Caco-2 (cell line): ENCODE data around the gene PTGS2. TPM values are rescaled to one million over a fixed set of nuclear protein-coding genes. Genes with fewer than 3 reads are reported as not detected.

Source experiments
- BruUV-seq: library from RNA; stranded (reverse); fragments of 400-500 nt; replicated peaks from 2 replicates; lab custom pipeline; 2021; lab: Mats Ljungman, UMichigan
- CTCF ChIA-PET: fragments of 300-600 bp; sonication (Branson Sonifier 250); formaldehyde crosslinking; loops from one replicate; lab custom pipeline; 2022; ENCODE audit warnings: antibody characterized with exemption; lab: Charles Lee
- POLR2A ChIA-PET: fragments of 300-600 bp; sonication (Branson Sonifier 250); formaldehyde crosslinking; loops from one replicate; lab custom pipeline; 2022; ENCODE audit warnings: antibody characterized with exemption; lab: Charles Lee
- DNase-seq, 2 experiments: peaks; one replicate each; pipeline versions ENCODE4 v3.0.0 to v3.0.0-alpha.2; 2020 to 2022
- H3K27me3 ChIP-seq: replicated peaks from 2 replicates; pipeline ENCODE4 v1.6.0; 2011; ENCODE audit warnings: low read length; ENCODE audit not compliant: control insufficient read depth, insufficient read depth
- H3K36me3 ChIP-seq: 2 replicates; pipeline ENCODE4 v1.5.1; 2011; ENCODE audit warnings: low read length; ENCODE audit not compliant: control insufficient read depth, insufficient read depth
- H3K4me1 ChIP-seq: fragments of 250-450 bp; sonication (Bioruptor Pico); 2 replicates; pipeline ENCODE4 v1.5.1; 2020; ENCODE audit warnings: mild to moderate bottlenecking
- H3K4me3 ChIP-seq: 2 replicates; pipeline ENCODE4 v1.5.1; 2011; ENCODE audit warnings: low read depth, mild to moderate bottlenecking, control low read depth, low read length
- H3K9me3 ChIP-seq: fragments of 250-450 bp; sonication (Bioruptor Pico); 2 replicates; pipeline ENCODE4 v1.5.1; 2020; ENCODE audit warnings: mild to moderate bottlenecking, moderate library complexity
- H3K27ac Mint-ChIP-seq: one replicate; pipeline ENCODE4 v1.8.0; 2022; ENCODE audit warnings: mixed read lengths; ENCODE audit not compliant: unreplicated experiment
- H3K27me3 Mint-ChIP-seq: one replicate; pipeline ENCODE4 v1.8.0; 2022; ENCODE audit warnings: mixed read lengths; ENCODE audit not compliant: insufficient read depth, unreplicated experiment
- H3K36me3 Mint-ChIP-seq: one replicate; pipeline ENCODE4 v1.8.0; 2022; ENCODE audit warnings: mild to moderate bottlenecking, mixed read lengths; ENCODE audit not compliant: insufficient read depth, unreplicated experiment
- H3K4me1 Mint-ChIP-seq: one replicate; pipeline ENCODE4 v1.8.0; 2022; ENCODE audit warnings: low read depth, mixed read lengths; ENCODE audit not compliant: unreplicated experiment
- H3K4me3 Mint-ChIP-seq: one replicate; pipeline ENCODE4 v1.8.0; 2022; ENCODE audit warnings: mild to moderate bottlenecking, moderate library complexity, mixed read lengths; ENCODE audit not compliant: unreplicated experiment
- H3K9me3 Mint-ChIP-seq: one replicate; pipeline ENCODE4 v1.8.0; 2022; ENCODE audit warnings: mixed read lengths; ENCODE audit not compliant: unreplicated experiment
- intact Hi-C: fragments of 100-400 bp; cut with micrococcal nuclease; formaldehyde crosslinking; loops from one replicate; pipeline ENCODE4 v1.10.0; 2022; ENCODE audit not compliant: unreplicated experiment
- total RNA-seq: library from RNA; stranded (reverse); gene quantifications from 2 replicates; pipeline ENCODE4 v1.2.3, GENCODE V29; 2022
- TF ChIP-seq, protein P1 (sequence below), 2 experiments: fragments of 200-600 bp in 1 of 2; IDR thresholded peaks; 1 replicate in 1 of 2; 2 replicates in 1 of 2; pipeline versions ENCODE4 v1.5.1 to v1.8.0; 2011 to 2022; ENCODE audit warnings: antibody characterized with exemption in 1 of 2, control low read depth in 1 of 2, inconsistent platforms in 1 of 2, low read depth in 1 of 2, low read length in 1 of 2, mild to moderate bottlenecking in 1 of 2, moderate library complexity in 1 of 2; ENCODE audit not compliant: insufficient read depth in 1 of 2, severe bottlenecking in 1 of 2, unreplicated experiment in 1 of 2

The PTGS2 gene
- total RNA-seq, 1 experiment from 2014 or later: 18.4 TPM

DNA sequence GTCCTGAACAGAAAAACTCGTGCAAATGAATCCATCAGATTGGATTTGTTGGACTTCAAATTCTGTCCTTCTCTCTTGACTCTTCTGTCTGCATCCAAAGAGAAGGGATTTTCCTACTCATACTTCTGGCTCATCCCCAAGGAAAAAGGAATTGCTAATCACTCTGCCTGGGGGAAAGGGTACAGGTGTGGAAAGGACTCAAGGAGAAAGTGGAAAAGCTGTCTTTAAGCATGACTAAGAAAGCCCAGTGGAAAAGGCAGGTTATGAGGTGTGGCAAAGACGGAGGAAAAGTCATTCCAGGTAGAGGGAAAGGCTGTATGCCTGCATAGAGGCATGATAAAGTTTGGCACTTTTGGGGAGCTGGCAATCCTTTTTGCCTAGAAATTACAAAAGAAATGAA is 43.4 kb downstream of the PTGS2 start:
- peak overlapping the region; percentile 75 for H3K27ac Mint-ChIP-seq
- CTCF ChIA-PET: no interaction called here

DNA sequence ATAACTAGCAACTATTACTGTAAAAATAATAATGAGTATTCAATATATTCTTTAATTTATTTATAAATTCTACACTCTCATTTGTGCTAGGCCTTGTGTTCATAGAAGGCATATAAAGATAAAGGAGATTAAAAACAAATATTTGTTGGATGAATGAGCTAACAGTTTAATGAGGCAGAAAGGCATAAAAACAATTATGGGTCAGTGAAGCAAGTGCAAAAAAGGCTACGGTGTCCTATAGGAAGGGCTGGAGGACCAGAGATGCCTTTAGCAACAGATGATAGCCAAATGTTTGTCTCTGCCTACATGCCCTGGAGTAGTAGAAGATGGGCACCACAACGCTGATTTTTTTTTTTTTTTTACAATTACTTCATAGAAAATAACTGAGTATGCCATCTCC is 45.7 kb downstream of the PTGS2 start:
- H3K9me3 Mint-ChIP-seq: no peaks in the 10 kb centered on the region
- ChIA-PET CTCF (interaction anchor here (0.6 kb wide), 1 partner anchor 186 kb away, joined by 3 read pairs; no protein-coding TSS in a partner anchor), POLR2A (no interaction called here)
- intact Hi-C loops: no loop called here
- Histone ChIP-seq H3K27me3 (no peaks in the 10 kb centered on the region), H3K4me3 (no peak overlapping the region), H3K4me1 (no peaks in the 10 kb centered on the region), H3K9me3 (0 out of 2 replicates have a peak, but pooled peaks cover 4% of the 10 kb centered on the region), H3K36me3 (no peaks in the 10 kb centered on the region)
- no peaks in the 10 kb centered on the region for H3K4me1 Mint-ChIP-seq
- no peaks in the 10 kb centered on the region for H3K36me3 Mint-ChIP-seq
- H3K4me3 Mint-ChIP-seq: no peak overlapping the region
- no peak overlapping the region for H3K27ac Mint-ChIP-seq
- TF ChIP-seq, protein P1, sequence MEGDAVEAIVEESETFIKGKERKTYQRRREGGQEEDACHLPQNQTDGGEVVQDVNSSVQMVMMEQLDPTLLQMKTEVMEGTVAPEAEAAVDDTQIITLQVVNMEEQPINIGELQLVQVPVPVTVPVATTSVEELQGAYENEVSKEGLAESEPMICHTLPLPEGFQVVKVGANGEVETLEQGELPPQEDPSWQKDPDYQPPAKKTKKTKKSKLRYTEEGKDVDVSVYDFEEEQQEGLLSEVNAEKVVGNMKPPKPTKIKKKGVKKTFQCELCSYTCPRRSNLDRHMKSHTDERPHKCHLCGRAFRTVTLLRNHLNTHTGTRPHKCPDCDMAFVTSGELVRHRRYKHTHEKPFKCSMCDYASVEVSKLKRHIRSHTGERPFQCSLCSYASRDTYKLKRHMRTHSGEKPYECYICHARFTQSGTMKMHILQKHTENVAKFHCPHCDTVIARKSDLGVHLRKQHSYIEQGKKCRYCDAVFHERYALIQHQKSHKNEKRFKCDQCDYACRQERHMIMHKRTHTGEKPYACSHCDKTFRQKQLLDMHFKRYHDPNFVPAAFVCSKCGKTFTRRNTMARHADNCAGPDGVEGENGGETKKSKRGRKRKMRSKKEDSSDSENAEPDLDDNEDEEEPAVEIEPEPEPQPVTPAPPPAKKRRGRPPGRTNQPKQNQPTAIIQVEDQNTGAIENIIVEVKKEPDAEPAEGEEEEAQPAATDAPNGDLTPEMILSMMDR (IDR thresholded peaks at IDR 0.05; ENCODE audit: insufficient read depth in 1 of 2, low read depth in 1 of 2, low read length in 1 of 2, severe bottlenecking in 1 of 2, unreplicated experiment in 1 of 2): no peak
- no peak for DNase-seq
- BruUV-seq: no TSS peak
- H3K27me3 Mint-ChIP-seq: no peaks in the 10 kb centered on the region

More for the DNA sequence above, 43.4 kb downstream of the PTGS2 start:
- TF ChIP-seq, protein P1 (IDR thresholded peaks at IDR 0.05; ENCODE audit: insufficient read depth in 1 of 2, low read depth in 1 of 2, low read length in 1 of 2, severe bottlenecking in 1 of 2, unreplicated experiment in 1 of 2): no peak
- H3K4me1 ChIP-seq: no peaks in the 10 kb centered on the region
- no peaks in the 10 kb centered on the region for H3K36me3 ChIP-seq
- H3K9me3 Mint-ChIP-seq: no peaks in the 10 kb centered on the region
- H3K36me3 Mint-ChIP-seq: no peaks in the 10 kb centered on the region
- no TSS peak for BruUV-seq
- no peaks in the 10 kb centered on the region for H3K27me3 Mint-ChIP-seq
- intact Hi-C loops: no loop called here
- DNase-seq: no peak
- peak overlapping the region; percentile 65 for H3K4me3 Mint-ChIP-seq
- H3K9me3 ChIP-seq: 0 out of 2 replicates have a peak, but pooled peaks cover 4% of the 10 kb centered on the region
- H3K4me3 ChIP-seq: no peak overlapping the region
- no peaks in the 10 kb centered on the region for H3K27me3 ChIP-seq
- POLR2A ChIA-PET: no interaction called here
- H3K4me1 Mint-ChIP-seq: no peaks in the 10 kb centered on the region

DNA sequence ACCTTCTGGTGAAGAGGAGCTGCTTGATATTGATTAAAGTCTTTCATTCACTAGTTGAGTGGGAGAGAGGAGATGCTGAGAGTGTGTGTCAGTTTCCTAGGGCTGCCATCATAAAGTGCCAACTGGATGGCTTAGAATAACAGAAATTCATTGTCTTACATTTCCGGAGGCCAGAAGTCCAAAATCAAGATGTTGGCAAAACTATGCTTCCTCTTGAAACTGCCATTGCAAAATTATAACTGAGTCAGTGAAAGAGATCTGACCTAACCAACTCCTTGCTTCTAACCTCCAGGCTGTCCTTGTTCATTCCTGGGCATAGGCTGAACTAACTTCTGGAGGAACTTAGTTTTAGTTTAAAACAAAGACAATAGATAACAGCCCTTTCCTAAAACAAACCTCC is 47.1 kb downstream of the PTGS2 start:
- CTCF ChIA-PET: no interaction called here
- POLR2A ChIA-PET: no interaction called here
- no peak overlapping the region for H3K4me3 ChIP-seq
- BruUV-seq: no TSS peak
- H3K9me3 ChIP-seq: 0 out of 2 replicates have a peak, but pooled peaks cover 4% of the 10 kb centered on the region
- Mint-ChIP-seq H3K4me3 (no peak overlapping the region), H3K36me3 (no peaks in the 10 kb centered on the region), H3K9me3 (no peaks in the 10 kb centered on the region), H3K4me1 (no peaks in the 10 kb centered on the region), H3K27me3 (no peaks in the 10 kb centered on the region), H3K27ac (no peak overlapping the region)
- H3K36me3 ChIP-seq: no peaks in the 10 kb centered on the region
- TF ChIP-seq, protein P1 (IDR thresholded peaks at IDR 0.05; ENCODE audit: insufficient read depth in 1 of 2, low read depth in 1 of 2, low read length in 1 of 2, severe bottlenecking in 1 of 2, unreplicated experiment in 1 of 2): no peak
- no peaks in the 10 kb centered on the region for H3K27me3 ChIP-seq
- 0 out of 2 replicates have a peak, but pooled peaks cover 4% of the 10 kb centered on the region for H3K4me1 ChIP-seq
- intact Hi-C loops: no loop called here
- DNase-seq: no peak
